ENCODE data around the gene AQP3.
A peak's percentile ranks its signal among the peaks of the same experiment; 100 is the strongest.

Gene AQP3

GRCh38 chr9:33473643-33474352, 26.4 kb upstream of the AQP3 start, which contains the start of gene NOL6:
NOL6 (minus strand) TSS chr9:33473924; CDS start chr9:33473842, 82 bp downstream.
- Histone ChIP-seq H4K20me1 (ENCODE audit: insufficient read depth, low read length) (0 out of 2 replicates have a peak, but pooled peaks cover 4% of the 10 kb centered on the region), H3K9me3 (ENCODE audit: insufficient read depth, low read length, severe bottlenecking) (no peaks in the 10 kb centered on the region), H2AFZ (ENCODE audit: low read depth, low read length) (peak within 1 kb of the TSS; percentile 77), H3K27me3 (ENCODE audit: insufficient read depth, low read length, poor library complexity) (no peaks in the 10 kb centered on the region), H3K79me2 (ENCODE audit: insufficient read depth, low read length) (peaks cover 34% of the 10 kb centered on the region), H3K4me1 (ENCODE audit: insufficient read depth, low read length) (peaks cover 30% of the 10 kb centered on the region), H3K9ac (ENCODE audit: low read depth, low read length) (peak within 1 kb of the TSS; percentile 71), H3K4me2 (ENCODE audit: insufficient read depth, low read length) (peak within 1 kb of the TSS; percentile 90), H3K36me3 (ENCODE audit: insufficient read depth, low read length) (peaks cover 30% of the 10 kb centered on the region), H3K27ac (ENCODE audit: low read length) (peak within 1 kb of the TSS; percentile 76), H3K4me3 (ENCODE audit: low read depth in 1 of 2, low read length in 2 of 2) (peak within 1 kb of the TSS; percentile 92 to 95)
- DNase-seq (peak; percentile 98), ATAC-seq (ENCODE audit: insufficient read depth, low read depth) (peak; percentile 99)
- TF ChIP-seq EZH2 (IDR thresholded peaks at IDR 0.05; ENCODE audit: borderline replicate concordance, low read depth, low read length, severe bottlenecking) (no peak), CTCF (IDR thresholded peaks at IDR 0.05; ENCODE audit: borderline replicate concordance, extremely low read depth, low read length, poor library complexity, severe bottlenecking) (no peak)

- no peak for DNase-seq
- peaks cover 34% of the 10 kb centered on the region for H3K79me2 ChIP-seq (ENCODE audit: insufficient read depth, low read length)
- no peaks in the 10 kb centered on the region for H3K9me3 ChIP-seq (ENCODE audit: insufficient read depth, low read length, severe bottlenecking)
- H3K4me3 ChIP-seq (ENCODE audit: low read depth in 1 of 2, low read length in 2 of 2) = peak overlapping the region; percentile 92 to 95
- 0 out of 2 replicates have a peak, but pooled peaks cover 4% of the 10 kb centered on the region for H4K20me1 ChIP-seq (ENCODE audit: insufficient read depth, low read length)
- H3K9ac ChIP-seq (ENCODE audit: low read depth, low read length) = peak overlapping the region; percentile 71
- H3K4me2 ChIP-seq (ENCODE audit: insufficient read depth, low read length) = peak overlapping the region; percentile 90
- H2AFZ ChIP-seq (ENCODE audit: low read depth, low read length) = peak overlapping the region; percentile 77
- TF ChIP-seq CTCF (IDR thresholded peaks at IDR 0.05; ENCODE audit: borderline replicate concordance, extremely low read depth, low read length, poor library complexity, severe bottlenecking) (no peak), EZH2 (IDR thresholded peaks at IDR 0.05; ENCODE audit: borderline replicate concordance, low read depth, low read length, severe bottlenecking) (no peak)
- no peaks in the 10 kb centered on the region for H3K27me3 ChIP-seq (ENCODE audit: insufficient read depth, low read length, poor library complexity)
- ATAC-seq (ENCODE audit: insufficient read depth, low read depth) = no peak
- H3K4me1 ChIP-seq (ENCODE audit: insufficient read depth, low read length) = peaks cover 30% of the 10 kb centered on the region
- H3K36me3 ChIP-seq (ENCODE audit: insufficient read depth, low read length) = peaks cover 38% of the 10 kb centered on the region
- peak overlapping the region; percentile 76 for H3K27ac ChIP-seq (ENCODE audit: low read length)
Measured at GRCh38 chr9:33472881-33473615, 25.7 kb upstream of the AQP3 start.

DNA sequence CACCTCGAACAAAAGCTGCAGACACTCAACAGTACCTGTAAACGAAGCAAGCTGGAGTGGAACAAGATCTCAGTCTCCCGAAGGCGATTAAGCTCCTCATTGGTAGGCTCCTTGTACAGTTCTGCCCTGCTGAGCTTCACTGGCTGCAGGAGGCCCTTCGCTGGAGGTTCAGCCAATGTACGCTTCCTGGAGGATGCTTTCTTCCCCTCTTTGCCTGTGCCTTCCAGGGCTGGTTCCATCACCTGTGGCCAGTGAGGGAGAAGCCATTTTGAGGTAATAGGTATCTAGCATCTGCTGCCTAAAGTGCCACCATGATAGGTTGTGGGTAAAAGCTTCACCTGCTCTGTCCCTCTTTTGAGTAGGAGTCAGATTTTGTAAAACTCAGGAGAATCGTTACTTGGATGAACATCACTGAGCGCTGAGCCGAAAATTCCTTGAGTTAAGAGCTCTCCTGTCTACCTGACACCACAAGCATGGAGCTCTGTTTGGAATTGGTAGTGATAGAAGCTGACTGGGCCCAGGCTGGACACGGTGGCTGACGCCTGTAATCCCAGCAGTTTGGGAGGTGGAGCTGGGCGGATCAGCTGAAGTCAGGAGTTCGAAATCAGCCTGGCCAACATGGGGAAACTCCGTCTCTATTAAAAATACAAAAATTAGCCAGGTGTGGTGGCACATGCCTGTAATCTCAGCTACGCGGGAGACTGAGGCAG, 24.9 kb upstream of the AQP3 start:
- H3K4me1 ChIP-seq (ENCODE audit: insufficient read depth, low read length) = peaks cover 30% of the 10 kb centered on the region
- peak overlapping the region; percentile 22; the same call in 1 of the 2 replicates for H3K27ac ChIP-seq (ENCODE audit: low read length)
- H3K4me3 ChIP-seq (ENCODE audit: low read depth in 1 of 2, low read length in 2 of 2) = peak overlapping the region in 1 of 2 experiments; percentile 92; a peak in 3 of 4 replicates
- H3K27me3 ChIP-seq (ENCODE audit: insufficient read depth, low read length, poor library complexity) = no peaks in the 10 kb centered on the region
- H3K79me2 ChIP-seq (ENCODE audit: insufficient read depth, low read length) = peaks cover 34% of the 10 kb centered on the region
- H2AFZ ChIP-seq (ENCODE audit: low read depth, low read length) = no peak overlapping the region
- 0 out of 2 replicates have a peak, but pooled peaks cover 4% of the 10 kb centered on the region for H4K20me1 ChIP-seq (ENCODE audit: insufficient read depth, low read length)
- no peak for TF ChIP-seq EZH2 (IDR thresholded peaks at IDR 0.05; ENCODE audit: borderline replicate concordance, low read depth, low read length, severe bottlenecking)
- no peak for TF ChIP-seq CTCF (IDR thresholded peaks at IDR 0.05; ENCODE audit: borderline replicate concordance, extremely low read depth, low read length, poor library complexity, severe bottlenecking)
- ATAC-seq (ENCODE audit: insufficient read depth, low read depth) (no peak), DNase-seq (no peak)
- H3K4me2 ChIP-seq (ENCODE audit: insufficient read depth, low read length) = peak overlapping the region; percentile 90
- H3K36me3 ChIP-seq (ENCODE audit: insufficient read depth, low read length) = peaks cover 45% of the 10 kb centered on the region
- peak overlapping the region; percentile 71 for H3K9ac ChIP-seq (ENCODE audit: low read depth, low read length)
- H3K9me3 ChIP-seq (ENCODE audit: insufficient read depth, low read length, severe bottlenecking) = no peaks in the 10 kb centered on the region

All from DND-41 (cell line).